ENCODE data around the gene MAD2L2. TPM values are rescaled to one million over a fixed set of nuclear protein-coding genes. Genes with fewer than 3 reads are reported as not detected.

The MAD2L2 gene
- total and polyA plus RNA-seq, 2 experiments from 2014 or later: 92.7 to 115 TPM

GRCh38 chr1:11634365-11635192 is 46.4 kb downstream of the MAD2L2 start:
- no peak for TF ChIP-seq CTCF (IDR thresholded peaks at IDR 0.05; ENCODE audit: low read depth, low read length)
- H3K27me3 ChIP-seq: peaks cover 5% of the 10 kb centered on the region

GRCh38 chr1:11629184-11630016 is 51.5 kb downstream of the MAD2L2 start:
- H3K4me1 ChIP-seq (ENCODE audit: low read depth): no peaks in the 10 kb centered on the region
- no peak for TF ChIP-seq CTCF (IDR thresholded peaks at IDR 0.05; ENCODE audit: low read depth, low read length)
- no peaks in the 10 kb centered on the region for H3K27me3 ChIP-seq
- no peak overlapping the region for H3K27ac ChIP-seq
- no peak for DNase-seq (ENCODE audit: low read depth in 1 of 2, low spot score in 1 of 2)
- H3K4me3 ChIP-seq: no peak overlapping the region
- no peaks in the 10 kb centered on the region for H3K9me3 ChIP-seq (ENCODE audit: low read depth)
- H3K36me3 ChIP-seq: no peaks in the 10 kb centered on the region

More at GRCh38 chr1:11634365-11635192, 46.4 kb downstream of the MAD2L2 start:
- no peak overlapping the region for H3K27ac ChIP-seq
- no peak overlapping the region for H3K4me3 ChIP-seq
- no peaks in the 10 kb centered on the region for H3K36me3 ChIP-seq
- H3K9me3 ChIP-seq (ENCODE audit: low read depth): no peaks in the 10 kb centered on the region
- no peaks in the 10 kb centered on the region for H3K4me1 ChIP-seq (ENCODE audit: low read depth)
- DNase-seq (ENCODE audit: low read depth in 1 of 2, low spot score in 1 of 2): no peak

GRCh38 chr1:11628767-11629166 is 52.2 kb downstream of the MAD2L2 start:
- Histone ChIP-seq H3K4me3 (no peak overlapping the region), H3K4me1 (ENCODE audit: low read depth) (no peaks in the 10 kb centered on the region), H3K27me3 (no peaks in the 10 kb centered on the region), H3K27ac (no peak overlapping the region), H3K36me3 (no peaks in the 10 kb centered on the region), H3K9me3 (ENCODE audit: low read depth) (no peaks in the 10 kb centered on the region)
- no peak for DNase-seq (ENCODE audit: low read depth in 1 of 2, low spot score in 1 of 2)
- no peak for TF ChIP-seq CTCF (IDR thresholded peaks at IDR 0.05; ENCODE audit: low read depth, low read length)

GRCh38 chr1:11626551-11626950 is 54.4 kb downstream of the MAD2L2 start:
- no peak for TF ChIP-seq CTCF (IDR thresholded peaks at IDR 0.05; ENCODE audit: low read depth, low read length)
- H3K9me3 ChIP-seq (ENCODE audit: low read depth): no peaks in the 10 kb centered on the region
- H3K27me3 ChIP-seq: no peaks in the 10 kb centered on the region
- no peak overlapping the region for H3K27ac ChIP-seq
- H3K36me3 ChIP-seq: no peaks in the 10 kb centered on the region
- no peak for DNase-seq (ENCODE audit: low read depth in 1 of 2, low spot score in 1 of 2)
- H3K4me3 ChIP-seq: no peak overlapping the region
- no peaks in the 10 kb centered on the region for H3K4me1 ChIP-seq (ENCODE audit: low read depth)

Other genes with a start within 250 kb of the MAD2L2 start
- 0.74 and 1.9 TPM in 2 replicates for gene DISP3, start 202.0 kb downstream of the MAD2L2 start, total RNA-seq
- 0.18 and 1.8 TPM in 2 replicates for gene DISP3, start 202.0 kb downstream of the MAD2L2 start, polyA plus RNA-seq
- gene FBXO2, start 26.7 kb downstream of the MAD2L2 start, total RNA-seq: 15.8 and 20.9 TPM in 2 replicates
- 28.3 and 29.8 TPM in 2 replicates for gene FBXO2, start 26.7 kb downstream of the MAD2L2 start, polyA plus RNA-seq
- 53.0 and 58.8 TPM in 2 replicates for gene FBXO44, start 26.3 kb downstream of the MAD2L2 start, total RNA-seq
- 43.6 and 57.0 TPM in 2 replicates for gene FBXO44, start 26.3 kb downstream of the MAD2L2 start, polyA plus RNA-seq
- gene FBXO6, start 16.9 kb downstream of the MAD2L2 start, total RNA-seq: 9.2 and 9.4 TPM in 2 replicates
- gene FBXO6, start 16.9 kb downstream of the MAD2L2 start, polyA plus RNA-seq: 10.3 and 15.0 TPM in 2 replicates
- gene DRAXIN, start 10.6 kb upstream of the MAD2L2 start, total RNA-seq: 0.25 and 0.36 TPM in 2 replicates
- gene DRAXIN, start 10.6 kb upstream of the MAD2L2 start, polyA plus RNA-seq: 0.27 TPM in 1 of 2 replicates, not detected in the other
- gene AGTRAP, start 55.0 kb upstream of the MAD2L2 start, total RNA-seq: 56.7 and 58.6 TPM in 2 replicates
- gene AGTRAP, start 55.0 kb upstream of the MAD2L2 start, polyA plus RNA-seq: 81.4 and 94.0 TPM in 2 replicates
- 0.14 and 1.4 TPM in 2 replicates for gene C1orf167, start 81.0 kb upstream of the MAD2L2 start, total RNA-seq
- gene C1orf167, start 81.0 kb upstream of the MAD2L2 start, polyA plus RNA-seq: 0.44 and 1.00 TPM in 2 replicates
- gene MTHFR, start 124.8 kb upstream of the MAD2L2 start, total RNA-seq: 54.7 and 64.0 TPM in 2 replicates
- gene MTHFR, start 124.8 kb upstream of the MAD2L2 start, polyA plus RNA-seq: 29.0 and 37.5 TPM in 2 replicates
- 22.5 and 27.8 TPM in 2 replicates for gene CLCN6, start 125.0 kb upstream of the MAD2L2 start, total RNA-seq
- 15.8 and 31.8 TPM in 2 replicates for gene CLCN6, start 125.0 kb upstream of the MAD2L2 start, polyA plus RNA-seq
- 57.5 and 331 TPM in 2 replicates for gene NPPA, start 166.6 kb upstream of the MAD2L2 start, total RNA-seq
- 90.0 and 601 TPM in 2 replicates for gene NPPA, start 166.6 kb upstream of the MAD2L2 start, polyA plus RNA-seq
- gene NPPB, start 177.8 kb upstream of the MAD2L2 start, total RNA-seq: 18.9 and 192 TPM in 2 replicates
- 30.8 and 188 TPM in 2 replicates for gene NPPB, start 177.8 kb upstream of the MAD2L2 start, polyA plus RNA-seq
- 98.0 and 112 TPM in 2 replicates for gene KIAA2013, start 245.3 kb upstream of the MAD2L2 start, total RNA-seq
- gene KIAA2013, start 245.3 kb upstream of the MAD2L2 start, polyA plus RNA-seq: 100 and 115 TPM in 2 replicates

Measured in cardiac muscle cell (in vitro differentiated cells and primary cell).